Activated B cell treated with CpG ODN at 0.5 μM for 24 hours (primary cell): ENCODE measurements around the gene DELE1. TPM values are rescaled to one million over a fixed set of nuclear protein-coding genes. Genes with fewer than 3 reads are reported as not detected.

Experiments used
- ATAC-seq: fragments of 200-7000 bp; cut with Tn5 transposase; one replicate; pipeline ENCODE4 v1.10.0; 2021; ENCODE audit warnings: low read depth, mild to moderate bottlenecking, moderate library complexity
- CTCF ChIA-PET: fragments of 350-600 bp; sonication (Branson Sonifier 250); formaldehyde crosslinking; loops from one replicate; lab custom pipeline; 2021; ENCODE audit warnings: antibody characterized with exemption; lab: Charles Lee
- POLR2A ChIA-PET: fragments of 350-600 bp; sonication (Branson Sonifier 250); formaldehyde crosslinking; loops from one replicate; lab custom pipeline; 2021; ENCODE audit warnings: antibody characterized with exemption; lab: Charles Lee
- DNase-seq: peaks from one replicate; pipeline ENCODE4 v3.0.0; 2022
- H3K27ac Mint-ChIP-seq: one replicate; pipeline ENCODE4 v1.8.0; 2020; ENCODE audit warnings: mixed read lengths
- H3K27me3 Mint-ChIP-seq: one replicate; pipeline ENCODE4 v1.8.0; 2021; ENCODE audit warnings: mixed read lengths
- H3K36me3 Mint-ChIP-seq: one replicate; pipeline ENCODE4 v1.8.0; 2021; ENCODE audit warnings: low read depth, mixed read lengths
- H3K4me1 Mint-ChIP-seq: one replicate; pipeline ENCODE4 v1.8.0; 2021; ENCODE audit warnings: mixed read lengths
- H3K4me3 Mint-ChIP-seq: one replicate; pipeline ENCODE4 v1.8.0; 2020; ENCODE audit warnings: mild to moderate bottlenecking, mixed read lengths
- H3K9me3 Mint-ChIP-seq: one replicate; pipeline ENCODE4 v1.8.0; 2020; ENCODE audit warnings: mixed read lengths
- CTCF ChIP-seq: fragments of 200-600 bp; IDR thresholded peaks from one replicate; pipeline ENCODE4 v1.8.0; 2022; ENCODE audit warnings: antibody characterized with exemption, mild to moderate bottlenecking
- intact Hi-C: fragments of 100-400 bp; cut with micrococcal nuclease; formaldehyde crosslinking; loops from one replicate; pipeline ENCODE4 v1.15.1; 2024
- total RNA-seq: library from RNA; stranded (reverse); gene quantifications from 2 replicates; pipeline ENCODE4 v1.2.3, GENCODE V29; 2022

DELE1 gene
- total RNA-seq, 1 donor from 2014 or later: 114 TPM

- CTCF ChIA-PET: interaction anchor here (1.2 kb wide), 1 partner anchor 27 kb away, joined by 3 read pairs; no protein-coding TSS in a partner anchor
- TF ChIP-seq CTCF: no peak
- intact Hi-C loops: no loop called here
- POLR2A ChIA-PET: no interaction called here
- DNase-seq: no peak
- Mint-ChIP-seq H3K27me3 (no peaks in the 10 kb centered on the region), H3K4me1 (no peaks in the 10 kb centered on the region), H3K9me3 (no peaks in the 10 kb centered on the region), H3K36me3 (peaks cover 86% of the 10 kb centered on the region), H3K4me3 (no peak overlapping the region), H3K27ac (no peak overlapping the region)
- no peak for ATAC-seq
Measured at GRCh38 chr5:141934099-141934844, 10.6 kb downstream of the DELE1 start.

DNA sequence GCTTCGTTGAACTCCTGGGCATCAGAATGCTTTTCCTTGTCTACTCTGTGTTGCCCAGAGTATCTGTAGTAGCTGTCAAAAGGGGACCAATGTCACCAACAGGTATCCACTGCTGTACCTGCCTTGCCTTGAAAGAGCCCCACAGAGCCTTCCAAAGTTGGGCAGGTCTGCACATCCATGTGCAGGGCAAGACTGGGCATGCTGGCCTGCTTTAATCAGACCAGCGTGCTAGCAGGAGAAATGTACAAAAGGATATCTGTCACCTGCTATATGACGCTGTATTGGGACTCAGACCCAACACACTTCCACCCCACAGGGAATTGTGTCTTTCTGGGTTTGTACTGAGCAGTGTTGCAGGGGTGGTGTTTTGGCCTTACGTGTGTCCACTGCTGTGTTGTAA, 11.9 kb downstream of the DELE1 start:
- TF ChIP-seq CTCF: no peak
- Mint-ChIP-seq H3K4me3 (no peak overlapping the region), H3K9me3 (no peaks in the 10 kb centered on the region), H3K36me3 (peaks cover 84% of the 10 kb centered on the region), H3K27ac (no peak overlapping the region), H3K4me1 (no peaks in the 10 kb centered on the region), H3K27me3 (no peaks in the 10 kb centered on the region)
- ATAC-seq (no peak), DNase-seq (no peak)
- ChIA-PET POLR2A (no interaction called here), CTCF (no interaction called here)
- intact Hi-C loops: no loop called here

- ChIA-PET POLR2A (interaction anchor here (2.1 kb wide), 1 partner anchor 17 kb away, joined by 7 read pairs; the partner anchor contains the start of gene DELE1), CTCF (interaction anchor here (1.0 to 4.3 kb wide), 2 partner anchors 20 to 29 kb away, joined by 3 to 16 read pairs; partner anchors contain the start of gene RNF14)
- H3K27ac Mint-ChIP-seq: peak overlapping the region; percentile 27
- intact Hi-C loops: no loop called here
- H3K27me3 Mint-ChIP-seq: no peaks in the 10 kb centered on the region
- no peak for TF ChIP-seq CTCF
- H3K9me3 Mint-ChIP-seq: no peaks in the 10 kb centered on the region
- ATAC-seq: no peak
- no peak overlapping the region for H3K4me3 Mint-ChIP-seq
- H3K36me3 Mint-ChIP-seq: peaks cover 41% of the 10 kb centered on the region
- H3K4me1 Mint-ChIP-seq: no peaks in the 10 kb centered on the region
- no peak for DNase-seq
Measured at GRCh38 chr5:141940695-141941271, 17.1 kb downstream of the DELE1 start.

GRCh38 chr5:141941307-141941706, 17.6 kb downstream of the DELE1 start:
- no peak for TF ChIP-seq CTCF
- ATAC-seq (peak; percentile 34), DNase-seq (no peak)
- Mint-ChIP-seq H3K9me3 (no peaks in the 10 kb centered on the region), H3K4me3 (no peak overlapping the region), H3K27me3 (no peaks in the 10 kb centered on the region), H3K36me3 (peaks cover 36% of the 10 kb centered on the region), H3K27ac (no peak overlapping the region), H3K4me1 (no peaks in the 10 kb centered on the region)
- intact Hi-C loops: no loop called here
- ChIA-PET CTCF (interaction anchor here (1.0 to 4.3 kb wide), 2 partner anchors 19 to 28 kb away, joined by 3 to 16 read pairs; partner anchors contain the start of gene RNF14), POLR2A (interaction anchor here (2.1 kb wide), 1 partner anchor 18 kb away, joined by 7 read pairs; the partner anchor contains the start of gene DELE1)

GRCh38 chr5:141941779-141942178, 18.1 kb downstream of the DELE1 start:
- no peak for TF ChIP-seq CTCF
- H3K4me3 Mint-ChIP-seq: no peak overlapping the region
- ChIA-PET POLR2A (interaction anchor here (0.6 to 2.1 kb wide), 2 partner anchors 18 to 195 kb away, joined by 7 to 12 read pairs; partner anchors contain the start of gene DELE1), CTCF (interaction anchor here (1.0 to 4.3 kb wide), 2 partner anchors 19 to 28 kb away, joined by 3 to 16 read pairs; partner anchors contain the start of gene RNF14)
- H3K9me3 Mint-ChIP-seq: no peaks in the 10 kb centered on the region
- H3K27me3 Mint-ChIP-seq: no peaks in the 10 kb centered on the region
- no peaks in the 10 kb centered on the region for H3K4me1 Mint-ChIP-seq
- intact Hi-C loops: no loop called here
- H3K36me3 Mint-ChIP-seq: peaks cover 32% of the 10 kb centered on the region
- no peak overlapping the region for H3K27ac Mint-ChIP-seq
- DNase-seq (no peak), ATAC-seq (no peak)
